Omental fat pad (tissue), 4 donors: ENCODE measurements around the gene MARCKS. TPM values are rescaled to one million over a fixed set of nuclear protein-coding genes. Genes with fewer than 3 reads are reported as not detected.

Source experiments
- ATAC-seq: fragments of 150-250 bp; one replicate; pipeline ENCODE4 v1.9.1; 2016; ENCODE audit warnings: mild to moderate bottlenecking, moderate library complexity; ENCODE audit not compliant: low FRiP score
- DNase-seq: peaks from one replicate; pipeline ENCODE4 v3.0.0-alpha.2; 2019; ENCODE audit warnings: low spot score
- total RNA-seq, 4 donors: library from RNA; depleted of rRNA; stranded (reverse); fragments of >200 nt; gene quantifications; one replicate each; pipeline ENCODE4 v1.1.0, GENCODE V29; 2016
- TF ChIP-seq, protein P1 (sequence below), 3 donors: fragments of 450-650 bp; IDR thresholded peaks; one replicate each; pipeline ENCODE4 v1.5.1; 2016 to 2017; ENCODE audit warnings: antibody characterized with exemption in 3 of 3, mild to moderate bottlenecking in 3 of 3, moderate library complexity in 2 of 3

The MARCKS gene
- total RNA-seq, 4 donors from 2014 or later = 22.6 to 45.4 (median 24.0) TPM

DNA sequence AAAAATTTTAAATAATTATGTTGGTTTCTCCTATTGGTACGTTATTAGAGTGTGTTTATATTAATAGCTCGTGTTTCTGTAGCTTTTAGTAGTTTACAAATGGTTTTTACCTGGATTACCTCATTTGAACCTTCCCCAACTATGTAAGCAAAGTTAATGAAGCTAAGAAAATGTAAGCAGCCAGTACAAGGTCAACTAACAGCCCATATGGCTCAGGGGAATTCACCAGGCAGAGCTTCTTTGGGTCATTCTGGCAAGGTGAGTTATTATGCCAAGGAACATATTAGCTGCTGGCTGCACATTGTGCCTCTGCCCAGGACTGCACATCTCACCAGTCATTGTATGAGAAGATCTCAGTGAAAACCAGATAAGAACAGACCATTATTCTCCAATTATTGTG is 27.0 kb upstream of the MARCKS start:
- no peak for ATAC-seq
- TF ChIP-seq, protein P1, sequence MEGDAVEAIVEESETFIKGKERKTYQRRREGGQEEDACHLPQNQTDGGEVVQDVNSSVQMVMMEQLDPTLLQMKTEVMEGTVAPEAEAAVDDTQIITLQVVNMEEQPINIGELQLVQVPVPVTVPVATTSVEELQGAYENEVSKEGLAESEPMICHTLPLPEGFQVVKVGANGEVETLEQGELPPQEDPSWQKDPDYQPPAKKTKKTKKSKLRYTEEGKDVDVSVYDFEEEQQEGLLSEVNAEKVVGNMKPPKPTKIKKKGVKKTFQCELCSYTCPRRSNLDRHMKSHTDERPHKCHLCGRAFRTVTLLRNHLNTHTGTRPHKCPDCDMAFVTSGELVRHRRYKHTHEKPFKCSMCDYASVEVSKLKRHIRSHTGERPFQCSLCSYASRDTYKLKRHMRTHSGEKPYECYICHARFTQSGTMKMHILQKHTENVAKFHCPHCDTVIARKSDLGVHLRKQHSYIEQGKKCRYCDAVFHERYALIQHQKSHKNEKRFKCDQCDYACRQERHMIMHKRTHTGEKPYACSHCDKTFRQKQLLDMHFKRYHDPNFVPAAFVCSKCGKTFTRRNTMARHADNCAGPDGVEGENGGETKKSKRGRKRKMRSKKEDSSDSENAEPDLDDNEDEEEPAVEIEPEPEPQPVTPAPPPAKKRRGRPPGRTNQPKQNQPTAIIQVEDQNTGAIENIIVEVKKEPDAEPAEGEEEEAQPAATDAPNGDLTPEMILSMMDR (IDR thresholded peaks at IDR 0.05) = no peak
- DNase-seq = no peak

DNA sequence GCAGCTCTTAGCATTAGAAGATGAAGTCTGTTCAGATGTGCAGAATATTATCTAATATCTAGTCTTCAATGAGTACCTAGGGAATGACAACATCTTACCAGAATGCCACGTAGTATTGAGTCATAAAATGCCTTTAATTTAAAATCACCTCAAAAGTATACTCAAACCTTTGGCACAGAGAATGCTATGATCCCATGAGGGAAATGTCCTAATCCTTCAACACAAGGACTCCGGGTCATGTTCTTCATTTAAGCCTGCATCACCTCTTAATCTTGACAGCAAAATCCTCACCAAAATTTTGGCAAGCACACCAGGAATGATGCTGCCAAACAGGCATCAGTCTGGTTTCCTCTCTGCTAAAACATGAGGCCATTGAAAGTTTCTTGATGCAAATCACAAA is 23.6 kb upstream of the MARCKS start:
- TF ChIP-seq, protein P1 (IDR thresholded peaks at IDR 0.05) = no peak
- ATAC-seq (no peak), DNase-seq (no peak)

DNA sequence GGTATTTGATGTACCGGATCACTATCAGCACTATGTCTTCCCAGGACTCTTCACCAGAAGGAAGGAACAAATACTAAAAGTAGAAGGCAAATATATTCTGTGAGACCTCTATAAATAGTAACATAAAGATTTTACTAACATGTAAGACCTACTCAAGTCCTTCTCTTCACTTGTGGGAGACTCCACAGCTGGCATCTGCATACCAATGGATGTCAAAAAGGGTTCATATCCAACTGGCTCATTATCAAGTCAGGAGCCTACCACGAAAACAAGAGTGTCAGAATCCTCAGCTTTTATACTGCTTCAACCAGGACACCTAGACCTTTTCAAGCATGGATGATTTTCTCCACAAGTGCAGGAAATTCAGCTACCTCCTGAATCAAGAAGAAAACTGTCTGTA is 20.0 kb upstream of the MARCKS start:
- DNase-seq (no peak), ATAC-seq (no peak)
- TF ChIP-seq, protein P1 (IDR thresholded peaks at IDR 0.05) = no peak

DNA sequence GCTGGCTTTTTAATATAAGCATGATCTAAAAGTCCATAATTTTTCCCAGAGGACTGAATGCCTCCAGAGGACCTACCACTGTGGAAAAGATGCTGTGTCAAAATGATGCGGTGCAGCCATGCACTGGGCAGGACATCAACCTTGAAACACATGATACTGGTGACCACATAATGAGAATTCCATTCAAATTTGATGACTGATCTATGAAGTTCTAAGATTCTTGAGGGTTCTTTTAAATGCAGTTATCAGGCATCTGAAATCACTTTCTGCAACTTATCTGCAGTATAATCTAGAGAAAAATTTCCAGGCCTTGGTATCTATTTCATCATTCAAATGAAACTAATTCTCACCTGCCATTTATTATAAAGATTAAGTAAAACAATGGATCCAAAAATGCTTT is 15.0 kb upstream of the MARCKS start:
- DNase-seq = no peak
- TF ChIP-seq, protein P1 (IDR thresholded peaks at IDR 0.05) = no peak

DNA sequence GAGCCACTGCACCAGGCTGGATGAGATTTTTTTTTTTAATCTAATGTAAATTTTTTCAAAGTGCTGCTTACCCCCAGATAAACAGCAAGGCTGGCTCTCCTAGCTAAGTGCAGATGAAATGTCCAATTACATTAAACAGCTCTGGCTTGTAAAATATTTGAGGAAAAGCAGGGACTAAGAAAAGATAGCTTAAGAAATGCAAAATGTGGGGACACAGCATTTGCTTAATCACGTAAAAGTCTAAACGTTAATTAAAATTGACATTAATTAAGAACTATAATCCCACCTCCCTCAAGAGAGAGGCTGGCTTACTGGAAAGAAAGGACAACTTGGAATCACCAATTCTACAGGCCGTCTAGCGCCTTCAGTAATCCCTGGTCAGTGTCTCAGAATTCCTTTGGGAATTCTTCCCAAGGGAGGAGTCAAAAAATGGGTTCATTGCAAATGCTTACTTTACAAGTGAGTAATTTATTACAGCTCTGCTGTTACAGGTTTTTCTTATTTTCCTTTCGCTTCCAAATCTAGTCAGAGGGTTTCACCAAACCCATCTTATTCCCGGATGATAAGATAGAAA is 13.6 kb upstream of the MARCKS start:
- TF ChIP-seq, protein P1 (IDR thresholded peaks at IDR 0.05) = no peak
- ATAC-seq = no peak
- no peak for DNase-seq

More for the DNA sequence above, 15.0 kb upstream of the MARCKS start:
- ATAC-seq = no peak

DNA sequence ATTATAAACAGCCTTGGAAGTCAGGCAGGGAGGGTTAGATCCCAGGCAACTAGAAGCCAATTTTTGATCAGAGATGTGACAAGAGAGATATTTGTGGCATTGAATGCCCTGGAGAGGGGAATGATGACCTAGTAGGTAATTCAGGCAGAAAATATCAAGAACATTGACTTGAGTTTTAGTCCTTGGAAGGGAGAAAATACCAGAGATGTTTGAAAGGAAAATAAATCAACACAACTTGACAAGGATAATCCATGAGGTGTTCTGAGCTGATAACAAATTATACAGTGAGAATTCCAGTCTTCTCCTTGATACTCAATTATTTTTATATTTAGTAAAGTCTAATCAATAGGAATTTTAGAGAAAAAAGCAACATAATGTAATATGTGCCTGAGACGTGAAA is 10.6 kb upstream of the MARCKS start:
- no peak for ATAC-seq
- DNase-seq = no peak
- TF ChIP-seq, protein P1 (IDR thresholded peaks at IDR 0.05) = no peak

DNA sequence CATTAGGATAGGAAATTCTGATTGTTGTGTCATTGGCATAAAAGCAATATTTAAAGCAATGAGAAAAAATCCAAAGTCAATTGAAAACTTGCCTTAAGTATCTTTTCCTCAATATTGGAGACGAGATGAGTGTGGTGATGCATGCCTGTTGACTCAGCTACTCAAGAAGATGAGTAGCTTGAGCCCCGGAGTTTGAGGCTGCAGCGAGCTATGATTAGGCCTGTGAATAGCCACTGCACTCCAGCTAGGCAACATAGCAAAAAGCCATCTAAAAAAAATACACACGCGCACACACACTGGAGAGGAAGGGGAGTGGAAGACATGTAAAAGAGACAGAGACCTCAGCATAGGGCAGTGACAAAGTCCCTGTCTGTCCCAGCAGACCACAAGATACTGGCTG is 9.7 kb upstream of the MARCKS start:
- no peak for ATAC-seq
- DNase-seq = no peak
- TF ChIP-seq, protein P1 (IDR thresholded peaks at IDR 0.05) = no peak
